Measurements from ENCODE around the gene CD81.

CD81 gene

GRCh38 chr11:2408671-2409070 lies 31.6 kb downstream of the CD81 start:
- DNase-seq, result no peak

- no peak for DNase-seq
These were observed 32.0 kb downstream of the CD81 start for GRCh38 chr11:2409126-2409525.

- no peak for DNase-seq
These were observed 32.7 kb downstream of the CD81 start for GRCh38 chr11:2409611-2410468.

GRCh38 chr11:2410616-2411015 lies 33.5 kb downstream of the CD81 start:
- DNase-seq, result no peak

GRCh38 chr11:2411446-2412305 lies 34.6 kb downstream of the CD81 start:
- DNase-seq, result no peak

GRCh38 chr11:2412323-2412722 lies 35.2 kb downstream of the CD81 start:
- no peak for DNase-seq

GRCh38 chr11:2413742-2414579 lies 36.9 kb downstream of the CD81 start:
- no peak for DNase-seq

GRCh38 chr11:2414616-2415015 lies 37.5 kb downstream of the CD81 start:
- no peak for DNase-seq

- no peak for DNase-seq
These were observed 38.1 kb downstream of the CD81 start for GRCh38 chr11:2415171-2415570.

GRCh38 chr11:2415601-2416380 lies 38.7 kb downstream of the CD81 start:
- no peak for DNase-seq

GRCh38 chr11:2416765-2417164 lies 39.7 kb downstream of the CD81 start:
- DNase-seq, result no peak

GRCh38 chr11:2417856-2418692 lies 41.0 kb downstream of the CD81 start:
- DNase-seq, result no peak

GRCh38 chr11:2418693-2419360 lies 41.7 kb downstream of the CD81 start:
- no peak for DNase-seq

- DNase-seq, result peak; percentile 61
These were observed 42.8 kb downstream of the CD81 start for GRCh38 chr11:2419638-2420501.

GRCh38 chr11:2420502-2421225 lies 43.6 kb downstream of the CD81 start:
- DNase-seq, result peak; percentile 71

- DNase-seq, result no peak
These were observed 44.3 kb downstream of the CD81 start for GRCh38 chr11:2421226-2421994.

- no peak for DNase-seq
These were observed 44.9 kb downstream of the CD81 start for GRCh38 chr11:2421996-2422395.
